ENCODE results near the gene INO80D.

DNA sequence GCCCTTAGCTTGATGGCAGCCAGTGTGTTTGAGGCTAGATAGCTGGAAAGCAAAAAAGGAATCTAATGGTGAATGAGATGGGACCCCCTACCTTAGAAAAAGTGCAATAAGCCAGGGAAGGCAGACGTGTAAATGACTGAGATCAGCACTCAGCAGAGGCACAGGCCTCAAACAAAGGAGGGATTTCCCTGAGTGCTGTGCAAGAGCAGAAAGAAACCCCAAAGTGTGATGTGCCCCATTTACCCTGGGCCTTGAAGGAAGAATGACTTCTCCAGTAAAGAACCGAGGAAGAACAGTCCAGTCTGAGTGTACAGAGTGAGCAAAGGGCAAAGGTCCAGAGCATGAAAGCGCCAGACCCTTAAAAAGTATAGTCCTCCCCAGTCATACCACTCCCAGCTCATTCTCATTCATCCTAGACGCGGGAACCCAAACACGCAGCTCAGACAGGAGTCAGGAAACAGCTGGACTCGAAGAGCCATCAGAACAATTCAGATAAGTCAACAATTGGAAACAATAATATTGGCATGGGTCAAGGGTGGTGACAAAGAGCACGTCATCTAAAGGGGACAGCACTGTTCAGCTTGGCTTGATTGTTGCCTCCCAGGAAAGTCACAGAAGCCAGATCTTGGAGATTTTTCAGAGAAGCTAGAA is 121.7 kb downstream of the INO80D start:
- TF ChIP-seq CTCF (conservative IDR thresholded peaks at IDR 0.05; ENCODE audit: low read depth, low read length) (no peak), EZH2 (IDR thresholded peaks at IDR 0.05; ENCODE audit: low read length, unreplicated experiment) (no peak)
